ENCODE results near the gene AHRR. TPM values are rescaled to one million over a fixed set of nuclear protein-coding genes. Genes with fewer than 3 reads are reported as not detected.

Gene AHRR
- total RNA-seq, 2 experiments from 2014 or later = 20.1 to 20.7 TPM

DNA sequence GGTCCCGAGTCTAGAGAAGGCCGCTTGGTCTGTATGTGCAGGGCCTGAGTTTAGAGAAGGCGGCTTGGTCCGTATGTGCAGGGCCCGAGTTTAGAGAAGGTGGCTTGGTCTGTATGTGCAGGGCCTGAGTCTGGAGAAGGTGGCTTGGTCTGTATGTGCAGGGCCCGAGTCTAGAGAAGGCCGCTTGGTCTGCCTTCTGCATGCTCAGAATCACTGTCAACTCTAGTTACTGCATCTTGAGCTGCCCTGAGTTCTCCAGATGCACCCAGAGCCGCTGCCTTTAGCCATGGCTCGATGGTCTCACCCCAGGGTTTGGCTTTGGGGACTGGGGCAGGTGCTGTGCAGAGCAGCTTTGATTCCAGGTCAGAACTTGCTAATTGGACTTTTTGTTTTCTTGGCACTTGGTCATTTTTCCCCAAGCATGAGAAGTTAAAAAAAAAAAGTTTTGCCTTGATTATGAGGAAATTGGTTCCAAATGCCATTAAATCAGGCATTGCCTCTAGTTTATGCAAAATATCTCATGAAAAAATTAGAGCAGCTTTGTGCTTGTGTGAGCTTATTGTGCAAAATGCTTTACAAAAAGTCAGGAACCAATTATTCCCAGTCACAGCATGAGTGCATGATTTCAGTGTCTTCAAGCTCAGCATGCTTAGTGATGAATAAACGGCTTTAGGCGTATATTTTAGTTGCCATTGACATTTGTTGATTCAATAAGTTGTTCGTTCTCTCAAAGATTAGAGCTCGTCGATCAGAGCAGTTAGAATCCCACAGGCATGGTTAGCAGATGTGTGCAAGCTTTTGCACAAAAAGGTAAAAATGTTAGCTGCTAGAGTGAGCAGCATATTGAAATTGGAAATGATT, 96.0 kb downstream of the AHRR start:
- ChIA-PET CTCF (no interaction called here), POLR2A (no interaction called here)

DNA sequence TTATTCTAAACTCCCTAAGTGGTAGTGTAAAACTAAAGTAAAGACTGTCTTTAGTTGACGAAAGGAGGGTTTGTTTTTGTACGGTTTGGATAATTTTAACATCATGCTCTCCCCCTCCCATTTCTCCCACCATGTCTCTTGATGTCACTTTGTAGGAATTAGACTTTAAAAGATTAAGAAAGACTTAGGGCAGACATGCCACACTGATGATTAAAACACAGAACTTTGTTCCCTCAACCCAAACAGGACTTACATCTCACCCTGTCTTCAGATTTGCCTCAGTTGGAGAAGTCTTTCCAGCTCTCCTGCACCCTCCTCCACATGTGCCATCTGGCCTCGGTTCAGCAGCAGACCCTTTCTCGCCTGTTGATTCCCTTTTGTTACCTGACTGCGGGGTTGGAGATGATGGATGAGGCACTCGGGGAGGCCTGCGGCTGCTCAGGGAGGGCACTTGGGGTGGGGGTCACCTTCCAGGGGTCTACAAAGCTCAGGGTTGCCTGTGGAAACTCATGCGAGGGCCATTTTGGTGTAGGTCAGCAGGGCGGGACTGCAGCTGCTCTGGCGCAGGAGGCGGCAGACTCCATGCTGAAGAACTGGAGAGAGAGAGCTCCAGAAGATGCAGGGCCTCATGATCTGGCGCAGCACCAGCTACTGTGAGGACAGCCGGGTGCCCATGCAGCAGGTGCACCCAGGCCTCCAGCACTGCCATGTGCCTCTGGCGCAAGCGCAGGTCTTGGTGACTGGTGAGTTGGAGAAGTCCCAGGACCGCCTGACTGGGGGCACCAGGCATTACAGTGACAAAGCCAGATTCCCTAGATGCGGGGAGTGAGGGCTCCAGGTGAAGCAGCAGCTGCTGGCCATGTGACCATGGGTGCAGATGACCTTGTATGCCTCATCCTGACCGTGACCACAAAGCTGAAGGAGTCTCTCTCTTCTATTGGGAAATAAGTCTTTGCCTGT, 96.9 kb downstream of the AHRR start:
- CTCF ChIA-PET = no interaction called here
- POLR2A ChIA-PET = no interaction called here

DNA sequence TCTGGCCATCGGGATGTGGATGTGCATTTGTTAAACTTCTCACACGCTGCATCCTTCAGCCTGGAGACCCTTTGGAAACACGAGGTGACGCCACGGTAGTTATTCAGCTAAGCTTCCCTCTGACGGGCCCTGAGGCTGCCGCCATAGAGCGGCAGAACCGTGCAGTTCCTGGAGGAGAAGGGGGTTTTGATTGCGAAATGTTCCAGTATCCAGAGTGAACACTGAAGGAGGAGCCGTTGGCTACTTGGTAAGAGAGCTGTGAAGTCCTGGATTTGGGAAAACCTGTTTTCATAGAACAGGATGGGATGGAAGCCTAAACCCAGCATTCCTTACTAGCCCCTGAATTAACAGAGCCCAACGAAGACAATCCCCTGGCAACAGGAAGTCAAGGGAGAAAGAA, 98.5 kb downstream of the AHRR start:
- ChIA-PET POLR2A (no interaction called here), CTCF (no interaction called here)

DNA sequence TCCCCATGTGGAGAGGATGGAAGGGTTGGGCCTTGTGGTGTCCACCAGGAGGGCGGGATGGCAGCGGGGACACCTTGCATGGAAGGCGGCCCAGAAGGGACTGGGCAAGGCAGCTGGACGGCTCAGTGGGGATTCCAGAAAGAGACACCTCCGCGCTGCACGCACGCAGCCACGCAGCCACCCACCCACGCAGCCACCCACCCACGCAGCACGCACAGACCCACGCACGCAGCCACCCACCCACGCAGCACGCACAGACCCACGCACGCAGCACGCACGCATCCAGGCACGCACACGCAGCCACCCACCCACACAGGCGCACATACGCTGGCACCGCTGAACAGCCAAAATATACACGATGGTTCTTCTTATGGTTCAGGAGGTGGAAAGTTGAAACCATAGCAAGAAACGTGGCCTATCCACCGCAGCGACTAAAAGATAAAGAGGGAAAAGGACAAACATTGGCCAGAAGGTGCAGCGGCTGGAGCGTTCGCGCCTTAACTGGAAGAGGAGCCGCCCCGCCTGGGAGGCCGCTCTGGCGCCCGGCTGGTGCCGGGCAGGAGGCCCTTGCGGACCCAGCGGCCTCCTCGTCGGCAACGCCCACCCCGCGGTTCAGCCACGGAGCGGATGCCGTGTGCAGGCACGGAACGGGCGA, 99.2 kb downstream of the AHRR start:
- ChIA-PET CTCF (no interaction called here), POLR2A (no interaction called here)

DNA sequence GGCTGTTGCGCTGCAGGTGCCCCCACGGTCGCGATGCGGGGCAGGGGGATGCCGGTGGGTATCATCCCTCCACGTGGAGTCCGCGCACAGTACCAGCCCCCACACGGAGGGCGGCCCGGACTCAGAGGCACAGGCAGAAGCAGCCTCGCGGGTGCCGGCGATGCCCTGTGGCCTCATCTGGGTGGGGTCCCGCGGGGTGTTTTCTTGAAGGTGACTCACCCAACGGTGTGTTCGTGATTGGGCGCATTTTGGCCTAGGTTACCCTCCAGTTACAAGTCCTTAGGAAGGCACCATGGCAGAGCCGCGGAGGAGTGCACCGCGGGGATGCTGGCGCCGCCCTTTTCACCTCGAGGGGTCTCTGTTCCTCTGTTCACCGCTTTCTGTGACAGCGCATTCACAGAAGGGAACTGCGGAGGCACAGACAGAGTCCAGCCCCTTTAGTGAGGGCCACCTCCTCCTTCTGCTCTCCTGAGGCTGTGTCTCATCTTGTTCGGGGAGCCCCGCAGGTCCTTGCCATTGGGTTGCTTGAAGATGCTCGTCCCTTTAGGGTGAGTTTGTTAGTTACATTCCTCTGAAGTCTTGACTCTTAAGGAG, 99.9 kb downstream of the AHRR start:
- POLR2A ChIA-PET = no interaction called here
- CTCF ChIA-PET = interaction anchor here (1.0 kb wide), 2 partner anchors 9 to 104 kb away, joined by 3 read pairs; no protein-coding TSS in a partner anchor

DNA sequence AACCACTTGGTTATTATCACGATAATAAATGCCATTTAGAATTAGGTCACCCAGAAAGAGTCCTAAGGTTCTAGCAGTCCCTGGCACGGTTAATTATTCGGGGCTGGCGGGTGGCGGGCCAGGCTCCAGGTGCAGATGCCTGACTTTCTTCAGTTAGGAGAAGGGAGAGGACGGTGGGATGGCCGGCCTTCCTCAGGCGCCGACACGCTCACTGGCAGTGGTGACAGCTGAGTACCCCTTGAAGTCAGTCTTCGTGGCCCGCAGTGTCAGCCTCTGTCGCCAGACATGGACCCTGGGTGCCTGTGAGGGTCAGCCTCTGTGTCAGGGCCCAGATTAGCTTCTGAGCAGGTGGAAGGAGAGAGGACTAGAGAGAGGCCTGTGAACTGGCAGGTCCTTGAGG, 100.4 kb downstream of the AHRR start:
- ChIA-PET POLR2A (no interaction called here), CTCF (interaction anchor here (1.0 kb wide), 2 partner anchors 8 to 105 kb away, joined by 3 read pairs; no protein-coding TSS in a partner anchor)

DNA sequence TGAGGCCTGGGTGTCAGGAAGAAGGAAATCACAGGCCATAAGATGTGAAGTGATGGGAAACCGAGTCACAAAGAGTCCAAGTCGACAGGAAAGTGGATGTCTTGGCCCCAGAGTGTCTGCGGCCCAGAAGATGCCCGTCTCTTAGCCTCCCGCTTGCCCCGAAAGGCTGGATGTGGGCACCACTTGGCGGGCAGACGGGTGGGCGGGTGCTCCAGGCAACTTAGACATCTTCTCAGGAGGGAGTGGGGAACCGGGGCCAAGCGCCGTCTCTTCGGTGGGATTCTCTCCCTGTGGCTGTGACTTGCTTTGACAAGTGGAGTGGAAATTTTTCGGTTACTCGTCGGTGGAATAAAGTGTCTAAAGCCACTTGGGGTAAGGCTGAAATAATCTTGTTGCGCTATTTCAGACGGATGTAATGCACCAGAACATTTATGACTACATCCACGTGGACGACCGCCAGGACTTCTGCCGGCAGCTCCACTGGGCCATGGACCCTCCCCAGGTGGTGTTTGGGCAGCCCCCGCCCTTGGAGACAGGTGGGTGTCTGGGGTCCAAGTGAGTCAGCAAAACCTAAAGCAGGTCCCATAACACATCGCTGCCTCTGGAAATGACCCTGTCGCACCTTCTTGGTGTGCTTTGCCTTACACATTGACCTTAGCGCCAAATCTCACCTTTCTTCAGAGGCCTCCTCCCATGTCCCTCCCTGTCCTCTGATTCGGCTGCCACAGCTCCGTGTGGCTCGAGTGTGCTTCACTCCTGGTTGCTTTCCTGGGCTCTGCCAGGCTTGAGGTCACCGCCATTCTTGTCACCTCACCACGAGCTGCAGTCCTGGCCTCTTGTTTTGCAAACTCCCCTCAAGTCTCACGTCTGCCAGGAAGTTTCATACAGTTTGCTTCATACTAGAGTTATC, 101.1 kb downstream of the AHRR start:
- ChIA-PET CTCF (interaction anchor here (1.0 kb wide), 2 partner anchors 8 to 105 kb away, joined by 3 read pairs; no protein-coding TSS in a partner anchor), POLR2A (no interaction called here)

DNA sequence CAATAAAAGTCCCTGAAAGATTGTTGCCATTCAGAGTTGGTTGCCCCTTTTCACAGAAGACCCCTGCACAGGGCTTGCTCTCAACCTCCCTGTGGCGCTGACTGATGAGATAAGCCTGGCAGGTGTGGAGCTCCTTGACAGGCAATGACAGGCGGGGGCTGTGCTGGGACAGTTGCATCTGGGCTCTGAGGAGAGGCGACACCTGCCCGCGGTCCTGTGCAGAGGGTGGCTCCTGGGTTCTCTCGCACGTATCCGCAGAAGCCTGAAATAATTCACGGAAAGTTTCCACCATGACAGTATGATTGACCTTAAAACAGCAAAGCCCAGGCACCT, 101.7 kb downstream of the AHRR start:
- ChIA-PET POLR2A (no interaction called here), CTCF (no interaction called here)

DNA sequence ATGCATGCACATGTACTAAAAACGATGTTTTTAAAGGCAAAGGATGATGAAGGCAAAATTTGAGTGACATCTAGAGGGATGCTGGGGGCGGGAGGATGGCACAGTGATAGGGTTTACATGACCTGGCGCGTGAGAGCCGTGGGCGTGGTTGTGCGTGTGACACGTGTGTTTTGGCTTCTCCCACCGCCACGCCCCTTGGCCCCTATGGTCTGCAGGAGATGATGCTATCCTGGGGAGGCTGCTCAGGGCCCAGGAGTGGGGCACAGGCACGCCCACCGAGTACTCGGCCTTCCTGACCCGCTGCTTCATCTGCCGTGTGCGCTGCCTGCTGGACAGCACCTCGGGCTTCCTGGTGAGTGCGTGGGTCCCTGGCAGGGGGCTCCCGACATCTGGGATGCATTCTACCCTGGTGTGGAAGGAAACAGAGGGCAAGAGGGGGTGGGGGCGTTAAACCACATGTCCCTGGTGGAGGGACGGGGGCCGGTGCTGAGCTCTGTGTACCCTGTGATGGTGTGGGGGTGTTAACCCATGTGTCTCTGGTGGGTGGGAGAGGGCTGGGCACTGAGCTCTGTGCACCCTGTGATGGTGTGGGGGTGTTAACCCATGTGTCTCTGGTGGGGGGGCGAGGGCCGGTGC, 102.2 kb downstream of the AHRR start:
- ChIA-PET CTCF (interaction anchor here (1.1 kb wide), 1 partner anchor 12 kb away, joined by 3 read pairs; no protein-coding TSS in a partner anchor), POLR2A (no interaction called here)

DNA sequence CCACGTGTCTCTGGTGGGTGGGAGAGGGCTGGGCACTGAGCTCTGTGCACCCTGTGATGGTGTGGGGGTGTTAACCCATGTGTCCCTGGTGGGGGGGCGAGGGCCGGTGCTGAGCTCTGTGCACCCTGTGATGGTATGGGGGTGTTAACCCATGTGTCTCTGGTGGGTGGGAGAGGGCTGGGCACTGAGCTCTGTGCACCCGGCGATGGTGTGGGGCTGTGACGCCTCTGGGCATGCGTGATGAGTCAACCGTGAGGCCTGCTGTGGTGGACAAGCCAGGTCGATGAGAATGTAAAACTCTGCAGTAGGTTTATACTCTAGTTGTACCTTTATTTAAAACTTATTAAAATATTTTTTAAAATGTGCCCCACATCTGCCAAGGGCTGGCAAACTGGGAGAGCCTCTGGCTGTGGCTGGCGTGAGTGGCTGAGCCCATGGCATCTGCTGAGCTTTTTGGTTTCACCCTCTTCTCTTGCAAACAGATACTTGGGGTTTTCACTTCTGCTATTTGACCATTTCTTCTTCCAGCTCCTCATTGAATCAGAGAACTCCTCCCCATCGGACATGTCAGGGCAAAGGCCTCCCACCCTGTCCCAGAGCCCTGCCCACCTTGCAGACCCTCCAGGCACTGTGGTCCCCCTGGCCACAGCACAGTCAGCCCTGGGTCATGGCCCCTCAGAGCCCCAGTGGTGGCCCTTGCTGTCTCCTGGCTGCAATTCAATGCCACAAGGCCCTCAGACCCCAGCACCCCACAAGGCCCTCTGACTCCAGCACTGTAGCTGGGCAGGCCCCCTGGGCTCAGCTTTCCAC, 103.0 kb downstream of the AHRR start:
- CTCF ChIA-PET = interaction anchor here (1.1 to 1.9 kb wide), 2 partner anchors 13 to 108 kb away, joined by 3 to 10 read pairs; no protein-coding TSS in a partner anchor
- POLR2A ChIA-PET = no interaction called here

DNA sequence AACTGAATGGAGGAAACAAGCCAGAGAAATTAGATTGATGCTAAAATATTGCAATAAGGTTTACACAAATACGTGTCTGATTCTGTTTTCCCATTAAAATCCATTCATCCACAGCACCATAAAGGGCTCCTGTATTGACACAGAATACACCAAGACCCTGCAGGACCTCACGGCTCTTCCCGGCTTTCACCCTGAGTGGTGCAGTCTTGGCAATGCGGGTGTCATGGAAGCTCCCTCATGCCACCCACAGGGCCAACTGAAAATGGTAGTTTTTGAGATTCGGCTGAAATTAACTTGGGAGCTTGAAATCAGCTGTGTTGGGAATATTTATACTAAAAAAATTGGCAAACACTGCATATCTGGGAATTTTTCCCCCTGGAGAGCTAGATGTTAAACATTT, 104.2 kb downstream of the AHRR start:
- ChIA-PET POLR2A (no interaction called here), CTCF (interaction anchor here (0.6 to 1.9 kb wide), 2 partner anchors 77 to 109 kb away, joined by 3 to 10 read pairs; no protein-coding TSS in a partner anchor)

DNA sequence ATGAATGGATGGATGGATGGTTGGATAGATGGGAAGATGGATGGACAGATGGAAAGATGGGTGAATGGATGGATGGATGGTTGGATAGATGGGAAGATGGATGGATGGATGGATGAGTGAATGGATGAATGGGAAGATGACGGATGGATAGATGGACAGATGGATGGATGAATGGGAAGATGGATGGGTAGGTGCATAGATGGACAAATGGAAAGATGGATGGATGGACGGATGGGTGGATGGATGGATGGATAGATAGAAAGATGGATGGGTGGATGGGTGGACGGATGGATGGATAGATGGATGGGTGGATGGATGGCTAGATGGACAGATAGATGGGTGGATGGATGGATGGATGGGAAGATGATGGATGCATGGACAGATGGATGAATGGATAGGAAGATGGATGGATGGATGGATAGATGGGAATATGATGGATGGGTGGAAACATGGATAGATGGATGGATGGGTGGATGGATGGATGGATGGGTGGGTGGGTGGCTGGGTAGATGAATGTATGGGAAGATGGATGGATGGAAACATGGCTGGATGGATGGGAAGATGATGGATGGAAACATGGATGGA, 105.0 kb downstream of the AHRR start:
- ChIA-PET POLR2A (no interaction called here), CTCF (interaction anchor here (0.6 to 1.9 kb wide), 2 partner anchors 78 to 110 kb away, joined by 3 to 10 read pairs; no protein-coding TSS in a partner anchor)

DNA sequence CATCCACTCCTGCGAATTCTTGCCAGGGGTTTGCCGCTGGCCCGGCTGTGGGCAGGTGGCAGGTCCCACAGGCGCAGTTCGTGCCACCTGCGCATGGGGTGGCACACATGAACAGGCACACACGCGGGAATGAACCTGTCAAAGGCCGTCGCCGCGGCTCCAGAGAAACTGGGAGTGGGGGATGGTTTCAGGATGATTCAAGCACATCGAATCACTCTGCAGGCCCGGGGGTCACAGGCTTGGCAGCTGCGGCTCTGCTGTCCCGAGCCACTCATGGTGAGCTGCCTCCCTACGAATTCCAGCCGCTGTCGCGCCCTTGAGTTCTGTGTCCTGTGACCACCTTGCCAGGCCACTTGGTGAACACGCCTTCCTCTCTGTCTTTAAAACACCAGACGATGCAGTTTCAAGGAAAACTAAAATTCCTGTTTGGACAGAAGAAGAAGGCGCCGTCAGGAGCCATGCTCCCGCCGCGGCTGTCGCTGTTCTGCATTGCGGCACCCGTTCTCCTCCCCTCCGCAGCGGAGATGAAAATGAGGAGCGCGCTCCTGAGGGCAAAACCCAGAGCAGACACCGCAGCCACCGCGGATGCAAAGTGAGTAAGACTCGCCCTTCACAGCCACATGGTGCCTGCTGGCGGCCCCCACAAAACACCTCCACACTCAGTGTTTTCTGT, 106.0 kb downstream of the AHRR start:
- CTCF ChIA-PET = interaction anchor here (1.2 kb wide), 1 partner anchor 20 kb away, joined by 5 read pairs; no protein-coding TSS in a partner anchor
- POLR2A ChIA-PET = no interaction called here

DNA sequence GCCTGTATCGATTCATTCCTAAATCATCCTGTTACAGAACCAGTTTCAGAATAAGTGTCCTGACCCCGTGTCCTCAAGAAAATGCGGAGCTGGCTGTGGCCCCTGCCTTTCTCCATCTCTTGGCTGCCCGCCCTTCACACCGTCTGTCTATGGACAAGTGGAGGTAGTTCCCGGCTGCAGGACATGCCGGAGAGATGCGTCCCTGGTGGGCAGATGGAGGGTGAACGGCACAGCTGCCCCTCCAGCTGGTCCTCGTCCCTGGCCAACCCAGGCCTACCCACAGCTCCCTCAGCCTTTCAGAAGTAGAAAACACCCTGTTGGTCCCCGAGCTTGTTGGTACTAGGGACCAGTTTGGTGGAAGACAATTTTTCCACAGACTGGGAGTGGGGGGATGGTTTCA, 106.7 kb downstream of the AHRR start:
- ChIA-PET CTCF (interaction anchor here (1.1 to 1.2 kb wide), 2 partner anchors 8 to 19 kb away, joined by 3 to 5 read pairs; no protein-coding TSS in a partner anchor), POLR2A (no interaction called here)

DNA sequence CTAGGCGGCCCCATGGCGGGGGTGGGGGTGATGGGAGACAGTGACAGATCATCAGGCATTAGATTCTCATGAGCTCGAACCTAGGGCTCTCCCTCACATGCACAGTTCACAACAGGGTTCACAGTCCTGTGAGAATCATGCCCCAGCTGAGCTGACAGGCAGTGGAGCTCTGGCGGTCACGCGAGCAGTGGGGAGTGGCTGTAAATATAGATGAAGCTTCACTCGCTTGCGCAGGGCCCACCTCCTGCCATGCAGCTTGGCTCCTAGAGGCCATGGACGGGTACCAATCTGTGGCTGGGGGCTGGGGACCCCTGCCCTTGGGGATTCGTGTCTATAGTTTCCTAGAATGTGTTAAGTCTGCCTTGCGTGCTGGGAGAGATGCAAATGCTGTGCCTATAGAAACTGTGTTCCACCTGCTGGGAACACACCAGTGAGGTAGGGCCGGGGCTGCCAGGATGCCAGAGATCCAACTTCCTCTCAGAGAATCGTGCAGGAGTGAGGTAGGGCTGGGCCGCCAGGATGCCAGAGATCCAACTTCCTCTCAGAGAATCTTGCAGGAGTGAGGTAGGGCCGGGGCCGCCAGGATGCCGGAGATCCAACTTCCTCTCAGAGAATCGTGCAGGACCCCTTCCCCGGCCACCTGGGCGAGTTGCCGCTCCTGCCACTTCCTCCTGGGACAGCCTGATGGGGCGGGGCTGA, 107.4 kb downstream of the AHRR start:
- ChIA-PET CTCF (interaction anchor here (1.1 to 3.1 kb wide), 3 partner anchors 8 to 112 kb away, joined by 3 to 12 read pairs (median 5); no protein-coding TSS in a partner anchor), POLR2A (no interaction called here)
